Mesothelial cell of epicardium (in vitro differentiated cells): Measurements from ENCODE around the gene RAB17. TPM values are rescaled to one million over a fixed set of nuclear protein-coding genes. Genes with fewer than 3 reads are reported as not detected.

Experiments
- DNase-seq, 2 experiments: peaks; one replicate each; pipeline ENCODE4 v3.0.0; 2021; ENCODE audit warnings: low spot score in 2 of 2; ENCODE audit not compliant: unreplicated experiment in 2 of 2
- H3K27ac Mint-ChIP-seq: 2 replicates; pipeline ENCODE4 v1.8.0; 2021; ENCODE audit warnings: mixed read lengths
- H3K27me3 Mint-ChIP-seq: 2 replicates; pipeline ENCODE4 v1.8.0; 2021; ENCODE audit warnings: low read depth, mixed read lengths
- H3K36me3 Mint-ChIP-seq: 2 replicates; pipeline ENCODE4 v1.8.0; 2021; ENCODE audit warnings: mixed read lengths
- H3K4me1 Mint-ChIP-seq: 2 replicates; pipeline ENCODE4 v1.8.0; 2021; ENCODE audit warnings: mixed read lengths
- H3K4me3 Mint-ChIP-seq: 2 replicates; pipeline ENCODE4 v1.8.0; 2021; ENCODE audit warnings: mild to moderate bottlenecking, moderate library complexity, mixed read lengths
- H3K9me3 Mint-ChIP-seq: 2 replicates; pipeline ENCODE4 v1.8.0; 2021; ENCODE audit warnings: mixed read lengths
- CTCF ChIP-seq: fragments of 200-600 bp; sonication (generic); IDR thresholded peaks from one replicate; pipeline ENCODE4 v1.5.0; 2021; ENCODE audit warnings: antibody characterized with exemption; ENCODE audit not compliant: unreplicated experiment
- total RNA-seq: library from RNA; stranded (reverse); gene quantifications from 3 replicates; pipeline ENCODE4 v1.2.1, GENCODE V29; 2021

Gene RAB17
- total RNA-seq, 1 donor from 2014 or later, result 10.6 TPM

- H3K4me3 Mint-ChIP-seq, result no peak overlapping the region
- H3K36me3 Mint-ChIP-seq, result no peaks in the 10 kb centered on the region
- H3K27ac Mint-ChIP-seq, result no peak overlapping the region
- no peak for TF ChIP-seq CTCF
- peaks cover 43% of the 10 kb centered on the region for H3K4me1 Mint-ChIP-seq
- no peaks in the 10 kb centered on the region for H3K9me3 Mint-ChIP-seq
- H3K27me3 Mint-ChIP-seq, result peaks cover 16% of the 10 kb centered on the region
- no peak for DNase-seq
Measured at GRCh38 chr2:237593596-237594320, 3.2 kb upstream of the RAB17 start.

GRCh38 chr2:237593036-237593435, 2.5 kb upstream of the RAB17 start:
- no peak for TF ChIP-seq CTCF
- no peak overlapping the region for H3K4me3 Mint-ChIP-seq
- DNase-seq, result no peak
- peaks cover 11% of the 10 kb centered on the region for H3K27me3 Mint-ChIP-seq
- no peak overlapping the region for H3K27ac Mint-ChIP-seq
- peaks cover 42% of the 10 kb centered on the region for H3K4me1 Mint-ChIP-seq
- H3K36me3 Mint-ChIP-seq, result no peaks in the 10 kb centered on the region
- no peaks in the 10 kb centered on the region for H3K9me3 Mint-ChIP-seq

GRCh38 chr2:237592425-237592980, 2.0 kb upstream of the RAB17 start:
- peaks cover under 1% of the 10 kb centered on the region for H3K9me3 Mint-ChIP-seq
- no peak overlapping the region for H3K4me3 Mint-ChIP-seq
- H3K27me3 Mint-ChIP-seq, result peaks cover 10% of the 10 kb centered on the region
- no peak for TF ChIP-seq CTCF
- no peaks in the 10 kb centered on the region for H3K36me3 Mint-ChIP-seq
- peaks cover 42% of the 10 kb centered on the region for H3K4me1 Mint-ChIP-seq
- H3K27ac Mint-ChIP-seq, result no peak overlapping the region
- DNase-seq, result no peak

- Mint-ChIP-seq H3K4me3 (peak overlapping the region; percentile 63), H3K9me3 (peaks cover 4% of the 10 kb centered on the region), H3K27me3 (peaks cover 8% of the 10 kb centered on the region), H3K27ac (peak overlapping the region; percentile 82), H3K36me3 (no peaks in the 10 kb centered on the region), H3K4me1 (peaks cover 42% of the 10 kb centered on the region)
- no peak for DNase-seq
- no peak for TF ChIP-seq CTCF
Measured at GRCh38 chr2:237591141-237591881, 777 bp upstream of the RAB17 start.

- Mint-ChIP-seq H3K9me3 (peaks cover 4% of the 10 kb centered on the region), H3K36me3 (no peaks in the 10 kb centered on the region), H3K4me3 (no peak overlapping the region), H3K4me1 (peaks cover 27% of the 10 kb centered on the region), H3K27ac (no peak overlapping the region), H3K27me3 (peaks cover 4% of the 10 kb centered on the region)
- DNase-seq, result no peak
- TF ChIP-seq CTCF, result no peak
Measured at GRCh38 chr2:237588044-237588696, 2.4 kb downstream of the RAB17 start.
